Measurements from ENCODE around the gene ZNF407.

The ZNF407 gene

DNA sequence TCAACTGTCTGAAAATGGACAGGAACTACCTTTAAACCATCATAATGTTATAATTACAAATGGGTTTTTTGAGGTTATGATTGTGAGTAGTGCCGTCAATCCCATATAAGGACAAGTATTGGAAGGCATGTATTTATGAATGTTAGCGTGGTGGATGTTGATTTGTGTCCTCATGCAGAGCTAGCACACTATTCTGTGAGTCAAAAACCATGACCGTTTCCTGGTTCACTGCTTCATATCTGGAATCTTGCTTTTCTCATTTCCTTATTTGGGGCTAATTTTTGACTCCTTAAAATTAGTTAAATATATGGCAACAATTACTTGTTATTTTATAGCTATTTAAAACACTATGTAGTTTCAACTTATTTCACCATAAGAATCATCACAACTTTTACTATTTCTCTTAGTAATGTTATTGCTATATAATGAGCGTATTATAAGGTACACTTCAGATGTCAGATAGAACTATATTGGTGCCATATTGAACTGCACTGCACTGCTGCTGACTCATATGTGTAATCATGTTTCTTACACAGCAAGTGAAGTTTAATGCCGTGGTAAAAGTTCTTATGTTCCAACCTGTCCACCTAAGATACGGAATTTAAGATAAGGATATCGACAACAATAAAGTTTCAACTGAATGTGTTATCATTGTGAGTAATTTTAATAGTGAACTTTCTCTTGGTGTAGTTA lies 418.5 kb downstream of the ZNF407 start:
- no peak for DNase-seq (ENCODE audit: low read depth in 1 of 2, low spot score in 1 of 2)
- no peak for TF ChIP-seq JUND (IDR thresholded peaks at IDR 0.05; ENCODE audit: low read depth)
- in situ Hi-C loops (cut with HindIII; ENCODE audit: low pct_unique_long_range_greater_than_20kb, low sequenced_read_pairs), result no loop called here

DNA sequence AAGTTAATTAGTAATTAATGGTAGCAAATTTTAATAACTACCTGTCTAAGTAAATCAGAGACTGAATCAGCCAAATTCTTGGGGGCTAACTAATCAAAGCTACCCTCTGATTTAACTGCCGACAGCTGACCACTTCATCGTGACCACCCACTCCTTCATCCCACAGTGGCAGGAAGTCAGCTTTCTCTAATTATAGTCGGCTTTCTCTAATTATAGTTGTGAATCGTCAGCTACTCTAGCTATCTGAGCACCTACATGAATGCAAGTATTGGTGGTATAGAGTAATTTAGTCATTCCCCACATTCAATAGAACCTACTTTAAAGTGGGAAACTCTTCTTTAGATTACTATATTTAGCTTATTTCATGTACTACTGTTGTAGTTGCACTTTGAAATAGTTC lies 425.8 kb downstream of the ZNF407 start:
- no peak for DNase-seq (ENCODE audit: low read depth in 1 of 2, low spot score in 1 of 2)
- no peak for TF ChIP-seq JUND (IDR thresholded peaks at IDR 0.05; ENCODE audit: low read depth)
- in situ Hi-C loops (cut with HindIII; ENCODE audit: low pct_unique_long_range_greater_than_20kb, low sequenced_read_pairs), result no loop called here

DNA sequence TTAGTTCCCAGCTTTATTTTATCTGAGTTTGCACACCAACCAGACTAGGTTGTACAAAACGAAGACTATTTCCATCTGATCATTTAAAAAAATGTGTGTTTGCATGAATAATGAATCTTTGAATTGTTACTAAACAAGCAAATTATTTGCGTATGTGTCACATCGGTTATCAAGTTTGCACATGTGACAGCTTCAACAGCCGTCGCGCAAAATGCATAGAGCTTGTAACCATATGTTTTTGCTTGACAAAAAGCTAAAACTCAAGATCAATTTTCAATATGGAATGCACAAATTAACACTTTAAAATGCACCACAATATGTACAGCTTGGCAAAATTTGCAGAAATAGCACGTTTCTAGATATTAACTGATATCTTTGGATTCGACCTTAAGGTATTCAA lies 427.2 kb downstream of the ZNF407 start:
- TF ChIP-seq JUND (IDR thresholded peaks at IDR 0.05; ENCODE audit: low read depth), result no peak
- no peak for DNase-seq (ENCODE audit: low read depth in 1 of 2, low spot score in 1 of 2)
- in situ Hi-C loops (cut with HindIII; ENCODE audit: low pct_unique_long_range_greater_than_20kb, low sequenced_read_pairs), result no loop called here

DNA sequence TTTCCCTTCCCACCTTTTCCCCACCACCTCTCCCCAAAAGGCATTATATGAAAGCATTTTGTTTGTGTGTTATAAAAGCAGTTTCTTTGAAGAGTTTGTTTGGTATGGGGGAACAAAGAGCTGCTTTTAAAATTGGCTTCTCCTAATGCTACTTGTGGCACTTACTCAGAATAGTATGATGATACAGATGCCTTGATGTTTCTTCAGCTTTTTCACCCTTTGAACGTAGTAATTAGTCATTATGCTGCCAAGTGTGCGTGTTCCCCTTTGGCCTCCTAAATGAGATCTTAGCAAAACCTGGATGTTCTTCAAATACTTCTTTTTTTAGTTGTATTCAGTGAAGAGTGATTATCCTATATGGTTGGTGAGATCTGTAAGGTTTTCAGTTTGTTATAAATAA lies 427.9 kb downstream of the ZNF407 start:
- no peak for DNase-seq (ENCODE audit: low read depth in 1 of 2, low spot score in 1 of 2)
- in situ Hi-C loops (cut with HindIII; ENCODE audit: low pct_unique_long_range_greater_than_20kb, low sequenced_read_pairs), result no loop called here
- no peak for TF ChIP-seq JUND (IDR thresholded peaks at IDR 0.05; ENCODE audit: low read depth)

DNA sequence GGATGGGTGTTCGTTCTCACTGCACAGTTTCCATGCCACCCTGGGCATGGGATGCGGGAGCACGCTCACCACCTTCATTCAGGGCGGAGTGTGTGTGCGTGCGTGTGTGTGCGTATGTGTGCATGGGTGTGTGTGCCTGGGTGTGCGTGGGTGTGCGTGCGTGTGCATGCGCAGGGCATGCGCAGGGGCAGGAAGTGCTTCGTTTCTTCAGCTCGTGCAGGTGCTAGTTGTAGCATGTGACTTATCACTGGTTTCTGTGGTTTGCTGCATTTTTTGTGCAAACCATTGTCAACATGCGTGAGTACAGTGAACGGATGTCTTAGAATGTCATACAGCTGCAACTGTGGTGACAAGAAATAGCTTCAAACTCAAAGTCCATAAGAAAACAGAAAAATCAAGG lies 431.8 kb downstream of the ZNF407 start:
- no peak for DNase-seq (ENCODE audit: low read depth in 1 of 2, low spot score in 1 of 2)
- TF ChIP-seq JUND (IDR thresholded peaks at IDR 0.05; ENCODE audit: low read depth), result no peak
- in situ Hi-C loops (cut with HindIII; ENCODE audit: low pct_unique_long_range_greater_than_20kb, low sequenced_read_pairs), result no loop called here

DNA sequence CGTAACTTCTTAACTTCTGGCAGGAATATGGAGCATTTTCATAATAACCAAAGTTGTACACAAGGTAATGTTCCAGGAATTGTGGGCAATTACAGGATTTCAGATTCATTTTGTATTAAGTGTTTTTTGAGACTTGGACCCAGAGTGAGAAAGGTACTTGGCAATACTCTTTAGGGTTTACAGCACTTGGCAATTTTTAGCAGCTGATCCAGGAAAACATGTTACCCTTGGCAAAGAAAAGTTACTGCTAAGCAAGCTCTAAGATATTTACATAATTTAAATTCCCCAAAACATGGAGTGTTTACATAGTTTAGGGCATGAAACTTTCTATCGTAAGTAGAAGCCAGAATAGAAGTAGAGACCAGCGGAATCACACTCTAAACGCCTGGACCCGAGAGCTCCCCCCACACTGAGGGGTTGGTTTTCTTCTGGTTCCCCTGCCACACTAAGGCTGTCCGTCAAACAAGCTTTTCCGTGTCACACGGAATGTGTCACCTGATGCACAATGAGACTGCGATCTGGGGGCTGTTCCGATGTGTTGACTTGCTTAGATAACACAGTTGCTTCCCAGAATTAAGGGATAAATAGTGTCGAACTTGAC lies 434.1 kb downstream of the ZNF407 start:
- in situ Hi-C loops (cut with HindIII; ENCODE audit: low pct_unique_long_range_greater_than_20kb, low sequenced_read_pairs), result no loop called here
- TF ChIP-seq JUND (IDR thresholded peaks at IDR 0.05; ENCODE audit: low read depth), result no peak
- DNase-seq (ENCODE audit: low read depth in 1 of 2, low spot score in 1 of 2), result no peak

DNA sequence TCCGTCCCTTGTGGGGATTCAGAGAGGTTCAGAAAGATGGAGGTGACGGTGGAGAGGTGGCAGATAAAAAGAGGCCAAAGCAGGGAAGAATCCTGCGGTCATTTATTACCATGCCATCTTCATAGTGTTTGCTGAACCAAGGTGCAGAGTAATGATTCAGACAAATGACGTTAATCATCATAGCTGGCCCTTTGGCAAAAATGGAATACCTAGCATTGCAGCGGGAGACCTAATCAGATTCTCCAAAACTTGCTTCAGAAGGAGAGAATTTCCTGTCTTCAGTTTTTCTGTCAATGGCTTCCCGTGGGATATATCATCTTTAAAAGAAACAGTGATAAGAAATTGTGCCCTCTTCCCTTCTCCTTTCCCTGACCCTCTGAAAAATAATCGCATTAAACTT lies 435.8 kb downstream of the ZNF407 start:
- TF ChIP-seq JUND (IDR thresholded peaks at IDR 0.05; ENCODE audit: low read depth), result no peak
- in situ Hi-C loops (cut with HindIII; ENCODE audit: low pct_unique_long_range_greater_than_20kb, low sequenced_read_pairs), result no loop called here

DNA sequence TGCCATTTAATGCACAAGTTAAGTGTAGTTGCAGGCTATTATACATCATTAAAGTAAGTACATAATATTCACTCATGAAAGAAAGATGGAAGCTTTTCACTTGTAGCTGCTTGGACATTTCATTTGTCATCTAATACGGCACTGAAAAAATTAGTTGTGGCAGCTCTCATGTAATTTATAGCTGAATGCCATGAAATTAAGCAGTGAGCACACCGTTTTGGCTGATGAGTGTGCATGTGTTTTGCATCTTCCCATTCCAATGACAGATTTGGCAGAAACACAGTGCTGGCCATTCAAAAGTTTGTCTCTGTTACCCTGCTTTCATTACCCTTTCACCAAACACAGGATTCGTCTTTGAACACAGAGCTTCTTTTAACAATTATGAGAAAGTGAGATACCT lies 437.3 kb downstream of the ZNF407 start:
- no peak for TF ChIP-seq JUND (IDR thresholded peaks at IDR 0.05; ENCODE audit: low read depth)
- no peak for DNase-seq (ENCODE audit: low read depth in 1 of 2, low spot score in 1 of 2)
- in situ Hi-C loops (cut with HindIII; ENCODE audit: low pct_unique_long_range_greater_than_20kb, low sequenced_read_pairs), result no loop called here

More for the DNA sequence above, 435.8 kb downstream of the ZNF407 start:
- DNase-seq (ENCODE audit: low read depth in 1 of 2, low spot score in 1 of 2), result no peak

DNA sequence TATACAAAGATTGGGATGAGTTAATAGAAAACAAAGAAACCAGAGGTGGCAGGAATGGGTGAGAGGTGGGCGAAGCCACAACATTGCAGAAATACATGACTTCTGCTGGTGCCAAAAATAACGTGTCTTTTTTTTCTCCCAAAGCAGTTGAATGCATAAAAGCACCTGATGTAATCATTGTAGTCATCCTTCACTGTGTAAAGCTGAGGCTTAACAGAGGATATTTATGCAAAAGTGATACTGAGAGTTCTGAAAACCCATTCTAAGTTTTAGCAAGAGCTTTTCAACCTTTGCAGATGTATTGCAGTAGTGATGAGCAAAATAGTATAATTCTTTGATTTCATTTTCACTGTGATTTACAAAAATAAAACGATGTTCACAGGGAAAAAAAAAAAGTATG lies 438.3 kb downstream of the ZNF407 start:
- DNase-seq (ENCODE audit: low read depth in 1 of 2, low spot score in 1 of 2), result no peak
- in situ Hi-C loops (cut with HindIII; ENCODE audit: low pct_unique_long_range_greater_than_20kb, low sequenced_read_pairs), result no loop called here
- no peak for TF ChIP-seq JUND (IDR thresholded peaks at IDR 0.05; ENCODE audit: low read depth)

DNA sequence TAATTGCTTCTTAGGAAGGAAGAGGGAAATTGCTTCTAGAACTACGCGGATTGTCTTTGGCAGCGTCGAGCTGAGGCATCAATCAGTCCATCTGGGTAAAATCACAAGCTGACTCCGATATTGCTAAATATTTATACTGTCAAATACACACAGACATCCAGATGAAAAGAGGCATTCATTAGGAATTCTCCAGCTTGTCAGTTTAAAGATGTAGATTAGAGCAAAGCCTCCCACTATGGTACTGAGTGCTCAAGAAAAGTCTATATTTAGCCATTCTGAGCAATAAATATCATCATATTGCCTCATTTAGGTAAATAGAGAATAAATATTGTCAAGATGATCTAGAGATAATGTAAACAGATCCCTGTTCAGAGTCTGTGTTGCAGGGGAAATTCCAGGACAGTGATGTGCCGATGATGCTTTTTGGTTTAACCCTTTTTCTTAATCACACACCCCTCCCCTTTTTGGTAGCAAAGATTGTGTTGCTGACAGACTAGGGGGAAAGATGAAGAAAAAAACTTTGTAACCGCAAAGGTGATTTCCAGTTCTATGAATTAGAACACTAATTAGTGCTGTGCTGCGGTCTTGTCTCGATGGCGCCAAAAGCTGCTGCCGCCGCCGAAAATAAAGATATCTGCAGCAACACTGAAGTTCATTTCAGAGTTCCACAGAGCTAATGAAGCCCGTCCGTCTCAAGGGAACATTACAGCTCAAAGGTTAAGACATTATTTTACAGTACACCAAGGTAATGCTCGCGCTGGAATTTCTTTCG lies 439.4 kb downstream of the ZNF407 start:
- DNase-seq (ENCODE audit: low read depth in 1 of 2, low spot score in 1 of 2), result no peak
- in situ Hi-C loops (cut with HindIII; ENCODE audit: low pct_unique_long_range_greater_than_20kb, low sequenced_read_pairs), result no loop called here
- no peak for TF ChIP-seq JUND (IDR thresholded peaks at IDR 0.05; ENCODE audit: low read depth)

DNA sequence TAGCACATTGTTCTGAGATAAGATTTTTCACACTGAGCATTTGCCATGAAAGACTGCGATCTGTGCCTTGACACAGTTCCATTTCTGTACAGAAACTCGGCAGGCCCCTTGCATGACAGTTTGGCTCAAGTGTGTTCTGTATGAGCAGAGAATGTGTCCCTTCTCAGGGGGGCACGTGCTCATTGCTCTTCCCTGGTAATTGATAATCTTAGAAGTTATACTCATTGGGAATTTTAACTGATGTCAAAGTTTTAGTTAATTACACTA lies 440.0 kb downstream of the ZNF407 start:
- in situ Hi-C loops (cut with HindIII; ENCODE audit: low pct_unique_long_range_greater_than_20kb, low sequenced_read_pairs), result no loop called here
- no peak for TF ChIP-seq JUND (IDR thresholded peaks at IDR 0.05; ENCODE audit: low read depth)
- no peak for DNase-seq (ENCODE audit: low read depth in 1 of 2, low spot score in 1 of 2)

DNA sequence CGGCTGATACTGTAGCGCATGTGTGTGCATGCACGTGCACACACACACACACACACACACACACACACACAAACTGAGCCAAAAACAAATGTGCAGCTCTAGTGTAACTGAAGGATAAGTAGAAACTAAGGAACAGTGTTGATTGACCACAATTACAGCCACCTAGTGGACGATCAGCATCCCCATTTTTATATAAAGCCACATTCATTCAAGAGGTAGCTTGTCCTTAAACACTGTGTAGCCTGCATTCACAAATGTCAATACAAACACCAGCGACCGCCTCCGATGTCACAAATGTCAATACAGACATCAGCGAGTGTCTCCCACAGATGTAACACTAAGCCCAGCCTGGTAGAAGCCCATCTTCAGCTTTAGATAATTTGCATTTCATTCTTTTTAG lies 443.9 kb downstream of the ZNF407 start:
- in situ Hi-C loops (cut with HindIII; ENCODE audit: low pct_unique_long_range_greater_than_20kb, low sequenced_read_pairs), result no loop called here
- DNase-seq (ENCODE audit: low read depth in 1 of 2, low spot score in 1 of 2), result peak; percentile 41 to 49
- no peak for TF ChIP-seq JUND (IDR thresholded peaks at IDR 0.05; ENCODE audit: low read depth)

DNA sequence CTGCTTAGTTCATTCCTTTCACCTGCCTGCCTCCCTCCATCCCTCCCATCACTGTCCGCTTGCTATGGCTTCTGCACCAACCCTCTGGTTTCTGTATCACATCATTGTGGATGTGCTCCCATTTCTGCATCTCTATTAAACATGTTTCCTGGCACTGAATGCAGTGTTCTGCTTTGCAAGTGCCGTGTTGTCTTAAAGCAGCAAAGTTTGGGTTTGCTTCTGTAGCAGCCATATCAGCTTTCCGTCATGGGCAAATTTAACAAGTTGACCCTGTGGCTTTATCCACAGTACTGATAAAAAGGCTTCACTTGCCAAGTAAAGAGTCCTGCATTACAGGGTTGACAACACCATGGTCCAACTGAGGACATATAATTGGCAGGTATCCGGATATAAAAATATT lies 445.8 kb downstream of the ZNF407 start:
- DNase-seq (ENCODE audit: low read depth in 1 of 2, low spot score in 1 of 2), result no peak
- in situ Hi-C loops (cut with HindIII; ENCODE audit: low pct_unique_long_range_greater_than_20kb, low sequenced_read_pairs), result no loop called here
- TF ChIP-seq JUND (IDR thresholded peaks at IDR 0.05; ENCODE audit: low read depth), result no peak
